Stimulated activated CD4-positive, alpha-beta T cell treated with anti-CD3 and anti-CD28 coated beads, TNF-alpha, amount 100 ng/mL, for 48 hours (primary cell): ENCODE measurements around the gene MED20.
"Not testable (repeated sequence)": the region's sequence is repeated elsewhere in the genome, so short reads cannot be mapped to it uniquely, and the experiment has no call there.

Experiments used
- DNase-seq, 3 donors: peaks; one replicate each; pipeline ENCODE4 v3.0.0-alpha.2; 2020; ENCODE audit warnings: low read depth in 3 of 3

The MED20 gene

GRCh38 chr6:41920921-41921711, at the start of gene MED20, which contains the start of gene BYSL:
Gene MED20 (minus strand): TSS chr6:41921139. CDS start chr6:41921018, 121 bp downstream.
Gene BYSL (plus strand): TSS chr6:41921499. CDS start chr6:41921563, 64 bp downstream.
- peak; percentile 87 to 94 (median 93) for DNase-seq

- DNase-seq, result peak; percentile 48 to 63 (median 54)
These were observed 49.5 kb upstream of the MED20 start for GRCh38 chr6:41970436-41970846.

GRCh38 chr6:41967312-41968287, 46.7 kb upstream of the MED20 start:
- no peak for DNase-seq

GRCh38 chr6:41966961-41967311, 46.0 kb upstream of the MED20 start:
- no peak for DNase-seq

GRCh38 chr6:41966214-41966920, 45.4 kb upstream of the MED20 start:
- DNase-seq, result no peak

- no peak for DNase-seq
These were observed 44.7 kb upstream of the MED20 start for GRCh38 chr6:41965429-41966213.

GRCh38 chr6:41964201-41964887, 43.4 kb upstream of the MED20 start:
- no peak for DNase-seq

- no peak for DNase-seq
These were observed 42.4 kb upstream of the MED20 start for GRCh38 chr6:41963371-41963770.

- DNase-seq, result no peak
These were observed 39.1 kb upstream of the MED20 start for GRCh38 chr6:41960028-41960427.

- no peak for DNase-seq
These were observed 37.3 kb upstream of the MED20 start for GRCh38 chr6:41958022-41958856.

GRCh38 chr6:41957117-41957516, 36.2 kb upstream of the MED20 start:
- no peak for DNase-seq

GRCh38 chr6:41955412-41955811, 34.5 kb upstream of the MED20 start:
- DNase-seq, result no peak

GRCh38 chr6:41954668-41955067, 33.7 kb upstream of the MED20 start:
- DNase-seq, result no peak

GRCh38 chr6:41947581-41948220, 26.8 kb upstream of the MED20 start:
- no peak for DNase-seq

GRCh38 chr6:41943456-41943855, 22.5 kb upstream of the MED20 start:
- DNase-seq, result no peak

- DNase-seq, result not testable (repeated sequence)
These were observed 21.9 kb upstream of the MED20 start for GRCh38 chr6:41942882-41943281.

GRCh38 chr6:41942067-41942851, 21.3 kb upstream of the MED20 start:
- no peak for DNase-seq
